Measurements from ENCODE around the gene SHANK3.

Gene SHANK3

GRCh38 chr22:50695421-50696250, 23.0 kb downstream of the SHANK3 start:
- Histone ChIP-seq H3K27ac (peak overlapping the region in 12 of 21 experiments; percentile 0 to 74 (median 38)), H3K4me3 (no peak overlapping the region)

GRCh38 chr22:50696251-50696798, 23.7 kb downstream of the SHANK3 start:
- peak overlapping the region in 2 of 7 experiments; percentile 32 to 40 for H3K4me3 ChIP-seq
- H3K27ac ChIP-seq, result peak overlapping the region in 13 of 21 experiments; percentile 0 to 74 (median 38)

GRCh38 chr22:50696799-50697561, 24.4 kb downstream of the SHANK3 start:
- H3K4me3 ChIP-seq, result peak overlapping the region in 6 of 7 experiments; percentile 4 to 40 (median 28)
- peak overlapping the region in 12 of 21 experiments; percentile 13 to 74 (median 44) for H3K27ac ChIP-seq

- Histone ChIP-seq H3K27ac (peak overlapping the region in 1 of 21 experiments; percentile 25), H3K4me3 (peak overlapping the region in 3 of 7 experiments; percentile 28 to 40 (median 32))
These were observed 25.3 kb downstream of the SHANK3 start for GRCh38 chr22:50697667-50698506.

- Histone ChIP-seq H3K4me3 (no peak overlapping the region), H3K27ac (peak overlapping the region in 1 of 21 experiments; percentile 25)
These were observed 25.9 kb downstream of the SHANK3 start for GRCh38 chr22:50698546-50698945.

- H3K4me3 ChIP-seq, result no peak overlapping the region
- no peak overlapping the region for H3K27ac ChIP-seq
These were observed 26.6 kb downstream of the SHANK3 start for GRCh38 chr22:50699001-50699755.

- Histone ChIP-seq H3K4me3 (no peak overlapping the region), H3K27ac (no peak overlapping the region)
These were observed 27.2 kb downstream of the SHANK3 start for GRCh38 chr22:50699756-50700386.

GRCh38 chr22:50700387-50701075, 27.9 kb downstream of the SHANK3 start:
- Histone ChIP-seq H3K4me3 (no peak overlapping the region), H3K27ac (no peak overlapping the region)

GRCh38 chr22:50701076-50701419, 28.4 kb downstream of the SHANK3 start:
- no peak overlapping the region for H3K4me3 ChIP-seq
- no peak overlapping the region for H3K27ac ChIP-seq

GRCh38 chr22:50701428-50702154, 29.0 kb downstream of the SHANK3 start:
- H3K4me3 ChIP-seq, result no peak overlapping the region
- H3K27ac ChIP-seq, result no peak overlapping the region

- Histone ChIP-seq H3K4me3 (no peak overlapping the region), H3K27ac (no peak overlapping the region)
These were observed 29.6 kb downstream of the SHANK3 start for GRCh38 chr22:50702261-50702671.

- Histone ChIP-seq H3K27ac (no peak overlapping the region), H3K4me3 (no peak overlapping the region)
These were observed 30.4 kb downstream of the SHANK3 start for GRCh38 chr22:50702821-50703725.

GRCh38 chr22:50703726-50704509, 31.3 kb downstream of the SHANK3 start:
- Histone ChIP-seq H3K4me3 (no peak overlapping the region), H3K27ac (no peak overlapping the region)

GRCh38 chr22:50704510-50705218, 32.0 kb downstream of the SHANK3 start:
- Histone ChIP-seq H3K4me3 (no peak overlapping the region), H3K27ac (no peak overlapping the region)

- Histone ChIP-seq H3K27ac (peak overlapping the region in 1 of 21 experiments; percentile 7), H3K4me3 (no peak overlapping the region)
These were observed 32.6 kb downstream of the SHANK3 start for GRCh38 chr22:50705219-50705691.
